NCI-H226 (cell line): ENCODE results near the gene TNFRSF8.

Experiments used
- DNase-seq: peaks from one replicate; pipeline ENCODE4 v3.0.0-alpha.2; 2015

Gene TNFRSF8

GRCh38 chr1:12161662-12162458, 98.8 kb downstream of the TNFRSF8 start:
- DNase-seq = peak; percentile 91

GRCh38 chr1:12162459-12163137, 99.5 kb downstream of the TNFRSF8 start:
- no peak for DNase-seq

GRCh38 chr1:12163210-12163609, 100.1 kb downstream of the TNFRSF8 start:
- DNase-seq = no peak

GRCh38 chr1:12164210-12164609, 101.1 kb downstream of the TNFRSF8 start:
- no peak for DNase-seq

- no peak for DNase-seq
Observed at GRCh38 chr1:12165342-12165741, 102.2 kb downstream of the TNFRSF8 start.

GRCh38 chr1:12166834-12167492, 103.9 kb downstream of the TNFRSF8 start, which contains the start of gene TNFRSF1B:
TSS of gene TNFRSF1B (plus strand) at chr1:12166991. CDS start at chr1:12167092, 101 bp downstream.
- no peak for DNase-seq

GRCh38 chr1:12167493-12168429, 104.7 kb downstream of the TNFRSF8 start:
- DNase-seq = no peak

- no peak for DNase-seq
Observed at GRCh38 chr1:12168451-12169160, 105.5 kb downstream of the TNFRSF8 start.

GRCh38 chr1:12169442-12170135, 106.5 kb downstream of the TNFRSF8 start:
- DNase-seq = no peak

- no peak for DNase-seq
Observed at GRCh38 chr1:12170263-12170671, 107.2 kb downstream of the TNFRSF8 start.

GRCh38 chr1:12171206-12172041, 108.3 kb downstream of the TNFRSF8 start:
- DNase-seq = no peak

- DNase-seq = no peak
Observed at GRCh38 chr1:12172042-12172851, 109.1 kb downstream of the TNFRSF8 start.

GRCh38 chr1:12173041-12173509, 110.0 kb downstream of the TNFRSF8 start:
- DNase-seq = no peak

- DNase-seq = no peak
Observed at GRCh38 chr1:12173631-12174121, 110.6 kb downstream of the TNFRSF8 start.

GRCh38 chr1:12174924-12175810, 112.1 kb downstream of the TNFRSF8 start:
- no peak for DNase-seq

- no peak for DNase-seq
Observed at GRCh38 chr1:12176298-12177118, 113.4 kb downstream of the TNFRSF8 start.
